T-helper 2 cell treated with Interferon-gamma antibody and Interleukin-4, amounts not matched to agents 5 μg/mL and 100 μg/mL, for 36 hours (primary cell): ENCODE data around the gene ZNF22.
A peak's percentile ranks its signal among the peaks of the same experiment; 100 is the strongest.

Experiments used
- DNase-seq: peaks from one replicate; pipeline ENCODE4 v3.0.0; 2021; ENCODE audit warnings: low spot score
- H3K27ac Mint-ChIP-seq: one replicate; pipeline ENCODE4 v1.8.0; 2021; ENCODE audit warnings: mild to moderate bottlenecking, mixed read lengths
- H3K27me3 Mint-ChIP-seq: one replicate; pipeline ENCODE4 v1.8.0; 2021; ENCODE audit warnings: low read depth, mixed read lengths
- H3K36me3 Mint-ChIP-seq: one replicate; pipeline ENCODE4 v1.8.0; 2021; ENCODE audit warnings: low read depth, mixed read lengths
- H3K4me1 Mint-ChIP-seq: one replicate; pipeline ENCODE4 v1.8.0; 2021; ENCODE audit warnings: low read depth, mixed read lengths
- H3K4me3 Mint-ChIP-seq: one replicate; pipeline ENCODE4 v1.8.0; 2022; ENCODE audit warnings: mild to moderate bottlenecking, moderate library complexity, mixed read lengths
- H3K9me3 Mint-ChIP-seq: one replicate; pipeline ENCODE4 v1.8.0; 2021; ENCODE audit warnings: mixed read lengths

Gene ZNF22

DNA sequence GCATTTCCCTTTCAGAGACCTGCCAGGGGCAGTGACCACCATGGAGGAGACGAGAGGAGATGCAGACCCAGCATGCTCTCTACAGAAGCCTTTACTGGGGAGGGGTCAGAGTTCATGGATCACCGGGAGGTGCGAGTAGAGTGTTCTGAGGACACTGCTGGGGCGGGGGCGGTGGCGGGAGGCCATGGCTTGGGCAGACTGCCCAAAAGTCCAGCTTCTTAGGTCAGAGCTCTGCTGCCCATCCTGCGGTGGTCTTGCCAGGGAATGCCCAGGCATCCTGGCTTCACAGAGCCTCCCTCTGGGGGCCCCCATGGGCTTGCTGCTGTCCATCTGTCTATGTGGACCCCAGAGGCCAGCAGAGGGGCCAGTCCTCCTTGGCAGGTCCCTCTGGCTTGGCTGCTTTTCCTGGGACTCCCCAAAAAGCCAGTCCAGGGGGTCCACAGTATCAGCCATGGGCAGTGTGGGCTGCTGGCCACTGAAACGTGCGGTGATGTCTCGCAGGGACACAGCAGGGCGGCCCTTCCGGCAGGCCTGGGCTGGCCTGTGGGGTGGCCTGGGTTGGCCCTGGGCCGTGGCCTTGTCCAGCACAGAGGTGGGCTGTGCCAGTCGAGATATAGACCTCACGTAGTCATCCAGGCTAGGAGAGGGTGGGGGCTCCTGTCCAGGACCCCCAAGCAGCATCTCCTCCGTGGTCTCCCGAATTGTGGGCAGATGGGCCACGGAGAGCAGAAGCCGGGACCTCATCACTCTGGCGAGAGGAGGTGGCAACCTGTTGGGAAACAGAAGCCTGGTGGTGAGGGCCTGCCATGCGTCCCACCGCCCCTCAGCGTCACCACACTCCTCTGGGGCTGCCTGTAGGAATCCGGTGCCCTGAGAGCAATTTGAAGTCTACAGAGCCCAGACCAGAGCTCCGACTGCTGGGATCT is 23.2 kb upstream of the ZNF22 start:
- no peaks in the 10 kb centered on the region for H3K9me3 Mint-ChIP-seq
- H3K36me3 Mint-ChIP-seq: no peaks in the 10 kb centered on the region
- DNase-seq: no peak
- H3K4me1 Mint-ChIP-seq: peaks cover 25% of the 10 kb centered on the region
- no peak overlapping the region for H3K4me3 Mint-ChIP-seq
- H3K27ac Mint-ChIP-seq: no peak overlapping the region
- H3K27me3 Mint-ChIP-seq: no peaks in the 10 kb centered on the region

DNA sequence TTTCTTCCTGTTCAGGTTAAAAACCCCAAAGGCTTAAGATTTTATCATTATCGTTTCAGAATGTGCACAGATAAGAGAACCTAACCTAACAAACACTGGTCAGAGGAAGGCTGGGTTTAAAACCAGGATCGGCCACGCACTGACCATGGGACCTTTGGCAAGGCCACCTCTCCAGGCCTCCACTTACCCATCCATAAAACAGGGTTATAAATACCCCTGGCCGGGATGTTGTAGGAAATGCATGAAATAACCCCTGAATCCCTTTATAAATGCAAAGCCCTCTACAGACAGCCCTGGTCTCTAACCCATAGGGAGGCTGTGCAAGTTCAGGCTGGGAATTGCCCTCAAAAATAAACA is 22.5 kb upstream of the ZNF22 start:
- no peaks in the 10 kb centered on the region for H3K36me3 Mint-ChIP-seq
- H3K4me1 Mint-ChIP-seq: peaks cover 25% of the 10 kb centered on the region
- peak overlapping the region; percentile 20 for H3K27ac Mint-ChIP-seq
- DNase-seq: no peak
- peak overlapping the region; percentile 48 for H3K4me3 Mint-ChIP-seq
- no peaks in the 10 kb centered on the region for H3K27me3 Mint-ChIP-seq
- no peaks in the 10 kb centered on the region for H3K9me3 Mint-ChIP-seq

- Mint-ChIP-seq H3K36me3 (no peaks in the 10 kb centered on the region), H3K9me3 (no peaks in the 10 kb centered on the region), H3K27me3 (no peaks in the 10 kb centered on the region), H3K4me1 (peaks cover 20% of the 10 kb centered on the region), H3K27ac (peak within 1 kb of the TSS; percentile 20), H3K4me3 (peak within 1 kb of the TSS; percentile 48)
- DNase-seq: no peak
These were observed 22.0 kb upstream of the ZNF22 start, which contains the start of gene DEPP1 for GRCh38 chr10:44978570-44979280. DEPP1 (minus strand) TSS chr10:44978809; CDS start chr10:44978030, 779 bp downstream.

DNA sequence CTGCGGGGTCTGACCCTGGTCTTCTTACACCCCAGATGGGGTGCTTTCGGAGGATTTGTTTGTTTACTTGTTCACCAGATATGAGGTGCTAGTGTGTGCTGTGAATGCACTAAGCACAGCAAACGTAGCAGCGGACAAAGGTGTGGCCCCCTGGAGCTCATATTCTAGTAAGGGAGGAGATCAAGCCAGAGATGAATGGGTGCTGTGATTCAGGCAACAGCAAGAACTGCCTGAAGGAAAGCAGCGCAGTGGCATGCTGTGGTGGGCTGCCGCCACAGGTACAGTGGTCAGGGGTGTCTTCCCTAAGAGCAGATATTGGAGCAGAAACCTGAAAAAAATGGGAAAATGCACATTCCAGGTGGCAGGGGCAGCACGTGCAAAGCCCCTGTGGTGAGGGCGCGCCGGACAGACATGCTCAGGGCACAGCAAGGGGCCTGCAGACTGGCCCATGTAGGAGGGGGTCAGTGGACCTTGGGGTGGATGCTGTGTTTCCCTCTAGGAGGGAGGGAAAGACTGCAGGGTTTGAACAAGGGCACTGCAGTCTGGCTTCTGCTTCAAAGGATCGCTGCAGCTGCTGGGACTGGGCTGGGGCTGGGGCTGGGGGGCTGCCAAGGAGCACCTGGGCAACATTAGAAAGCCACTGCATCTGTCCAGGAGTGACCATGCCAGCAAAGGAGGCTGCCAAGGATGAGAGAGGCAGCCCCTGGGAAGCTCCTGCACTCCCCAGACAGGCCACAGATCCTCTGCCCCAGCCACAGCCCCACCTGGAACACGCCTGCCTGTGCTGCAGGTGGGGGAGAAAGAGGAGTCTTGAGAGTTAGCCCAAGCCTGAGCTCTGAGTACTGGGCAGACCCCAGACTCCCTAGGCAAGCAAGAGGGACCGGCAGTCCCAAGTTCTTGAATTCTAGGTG is 21.2 kb upstream of the ZNF22 start:
- Mint-ChIP-seq H3K9me3 (no peaks in the 10 kb centered on the region), H3K27ac (no peak overlapping the region), H3K4me1 (peaks cover 20% of the 10 kb centered on the region), H3K36me3 (no peaks in the 10 kb centered on the region), H3K4me3 (no peak overlapping the region), H3K27me3 (no peaks in the 10 kb centered on the region)
- DNase-seq: no peak

DNA sequence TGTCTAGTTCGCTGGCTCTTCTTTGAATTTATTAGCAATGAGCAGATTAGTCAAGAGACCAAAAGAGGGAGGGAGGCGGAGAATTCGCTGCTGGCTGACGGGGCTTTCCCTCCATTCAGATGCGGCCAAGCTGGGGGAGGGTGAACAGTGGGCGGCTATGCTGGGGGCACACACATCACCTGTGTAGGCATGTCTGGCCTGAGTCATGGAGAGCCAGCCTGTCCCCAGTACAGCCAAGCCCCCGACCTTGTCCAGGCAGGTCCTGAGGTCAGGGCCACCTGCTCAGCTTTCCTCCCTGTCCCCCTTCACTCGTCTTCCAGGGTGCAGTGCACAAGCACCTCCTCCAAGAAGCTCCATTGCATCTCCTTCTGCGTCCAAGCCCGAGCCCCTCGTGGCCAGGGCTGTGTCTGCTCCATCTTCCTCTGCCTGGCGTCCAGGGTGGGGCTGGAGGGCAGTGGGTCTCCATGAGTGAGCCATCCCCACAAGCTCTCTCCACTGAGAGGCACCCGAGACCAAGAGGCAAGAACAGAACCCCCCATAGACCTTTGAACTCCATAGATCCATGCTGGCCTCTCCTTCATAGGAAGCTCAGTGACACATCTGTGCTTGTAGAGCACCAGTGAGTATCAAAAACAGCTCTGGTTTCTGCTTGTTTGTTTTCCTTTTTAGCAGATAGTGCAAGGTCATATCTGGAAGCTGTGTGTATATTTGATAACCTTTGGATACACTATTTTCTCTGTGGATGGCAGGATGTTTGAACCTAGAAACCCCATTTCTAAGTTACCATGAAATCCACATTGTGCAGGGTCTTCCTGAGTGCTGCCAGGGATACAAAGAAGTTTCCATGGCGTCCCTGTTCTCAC is 20.2 kb upstream of the ZNF22 start:
- DNase-seq: no peak
- peaks cover 20% of the 10 kb centered on the region for H3K4me1 Mint-ChIP-seq
- H3K9me3 Mint-ChIP-seq: no peaks in the 10 kb centered on the region
- H3K36me3 Mint-ChIP-seq: no peaks in the 10 kb centered on the region
- no peak overlapping the region for H3K4me3 Mint-ChIP-seq
- H3K27me3 Mint-ChIP-seq: no peaks in the 10 kb centered on the region
- no peak overlapping the region for H3K27ac Mint-ChIP-seq

GRCh38 chr10:44981172-44982113 is 19.3 kb upstream of the ZNF22 start:
- peaks cover 16% of the 10 kb centered on the region for H3K4me1 Mint-ChIP-seq
- peaks cover 3% of the 10 kb centered on the region for H3K27me3 Mint-ChIP-seq
- no peaks in the 10 kb centered on the region for H3K36me3 Mint-ChIP-seq
- no peaks in the 10 kb centered on the region for H3K9me3 Mint-ChIP-seq
- H3K4me3 Mint-ChIP-seq: no peak overlapping the region
- no peak overlapping the region for H3K27ac Mint-ChIP-seq
- DNase-seq: no peak

DNA sequence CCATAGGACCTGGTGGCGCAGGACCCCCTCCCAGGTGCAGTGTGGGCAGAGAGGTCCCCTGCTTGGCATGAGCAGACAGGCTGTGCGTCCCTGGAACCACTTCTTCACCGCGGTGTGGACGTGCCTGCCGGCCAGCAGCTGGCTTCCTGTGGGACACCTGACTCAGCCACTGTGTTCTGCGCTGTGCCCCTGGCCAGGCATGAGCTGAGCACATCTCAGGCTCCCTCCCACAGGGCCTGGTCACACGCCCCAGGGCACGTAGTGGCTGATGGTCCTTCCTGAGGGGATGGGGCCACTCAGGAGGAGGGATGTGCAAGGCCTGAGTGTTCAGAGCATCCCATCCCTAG is 18.6 kb upstream of the ZNF22 start:
- H3K27ac Mint-ChIP-seq: no peak overlapping the region
- H3K4me1 Mint-ChIP-seq: peaks cover 18% of the 10 kb centered on the region
- no peaks in the 10 kb centered on the region for H3K36me3 Mint-ChIP-seq
- peaks cover 4% of the 10 kb centered on the region for H3K27me3 Mint-ChIP-seq
- no peak overlapping the region for H3K4me3 Mint-ChIP-seq
- no peak for DNase-seq
- H3K9me3 Mint-ChIP-seq: no peaks in the 10 kb centered on the region

DNA sequence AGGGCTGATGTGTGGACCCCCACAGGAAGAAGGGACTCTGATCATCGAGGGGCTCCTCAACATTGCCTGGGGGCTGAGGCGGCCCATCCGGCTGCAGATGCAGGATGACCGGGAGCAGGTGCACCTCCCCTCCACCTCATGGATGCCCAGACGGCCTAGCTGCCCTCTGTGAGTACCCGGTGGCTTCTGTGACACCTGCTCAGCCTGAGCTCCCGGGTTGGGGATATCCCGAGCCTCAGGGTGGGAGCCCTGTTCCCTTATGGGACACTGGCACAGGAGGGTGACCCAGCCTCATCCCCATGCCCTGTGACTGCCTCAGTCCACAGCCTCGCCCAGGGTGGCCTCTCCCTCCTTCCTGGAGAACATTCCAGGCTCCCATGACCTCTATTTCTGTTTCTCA is 18.2 kb upstream of the ZNF22 start:
- Mint-ChIP-seq H3K27me3 (peaks cover 4% of the 10 kb centered on the region), H3K27ac (no peak overlapping the region), H3K4me1 (peaks cover 18% of the 10 kb centered on the region), H3K9me3 (no peaks in the 10 kb centered on the region), H3K4me3 (no peak overlapping the region), H3K36me3 (no peaks in the 10 kb centered on the region)
- no peak for DNase-seq

- Mint-ChIP-seq H3K9me3 (no peaks in the 10 kb centered on the region), H3K4me3 (no peak overlapping the region), H3K36me3 (no peaks in the 10 kb centered on the region), H3K27ac (no peak overlapping the region), H3K4me1 (peaks cover 16% of the 10 kb centered on the region), H3K27me3 (peaks cover 8% of the 10 kb centered on the region)
- no peak for DNase-seq
These were observed 17.4 kb upstream of the ZNF22 start for GRCh38 chr10:44983066-44983894.

DNA sequence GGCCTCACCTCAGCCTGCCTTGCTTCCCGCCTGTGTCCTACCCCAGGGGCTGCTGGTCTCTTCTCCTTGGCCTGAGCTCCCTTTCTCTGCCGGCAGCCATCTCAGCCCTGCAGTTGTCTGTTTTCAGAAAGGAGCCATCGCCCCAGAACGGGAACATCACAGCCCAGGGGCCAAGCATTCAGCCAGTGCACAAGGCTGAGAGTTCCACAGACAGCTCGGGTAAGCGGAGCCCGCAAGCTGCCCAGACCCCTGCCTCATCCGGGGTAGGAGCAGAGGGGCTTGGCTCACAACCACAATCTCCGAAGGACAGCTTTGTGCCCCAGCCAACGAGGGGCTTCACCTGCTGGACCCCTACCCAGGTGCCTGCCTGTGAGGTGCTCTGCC is 16.8 kb upstream of the ZNF22 start:
- Mint-ChIP-seq H3K27ac (no peak overlapping the region), H3K4me1 (peaks cover 10% of the 10 kb centered on the region), H3K27me3 (peaks cover 11% of the 10 kb centered on the region), H3K36me3 (no peaks in the 10 kb centered on the region), H3K4me3 (no peak overlapping the region), H3K9me3 (no peaks in the 10 kb centered on the region)
- no peak for DNase-seq

DNA sequence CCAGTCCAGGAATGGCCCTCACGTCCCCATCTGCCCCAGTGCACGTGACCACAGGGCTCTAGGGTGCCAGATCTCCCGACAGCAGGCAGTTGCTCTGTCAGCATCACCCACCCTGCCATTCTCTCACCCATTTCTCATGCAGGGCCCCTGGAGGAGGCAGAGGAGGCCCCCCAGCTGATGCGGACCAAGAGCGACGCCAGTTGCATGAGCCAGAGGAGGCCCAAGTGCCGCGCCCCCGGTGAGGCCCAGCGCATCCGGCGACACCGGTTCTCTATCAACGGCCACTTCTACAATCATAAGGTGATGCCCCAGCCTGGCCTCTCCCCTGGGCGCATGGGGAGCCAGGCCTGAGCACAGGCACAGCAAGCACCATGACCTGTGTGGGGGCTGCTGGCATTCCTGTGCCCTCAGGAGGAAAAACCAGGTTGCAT is 16.0 kb upstream of the ZNF22 start:
- Mint-ChIP-seq H3K4me3 (no peak overlapping the region), H3K4me1 (peaks cover 10% of the 10 kb centered on the region), H3K36me3 (no peaks in the 10 kb centered on the region), H3K9me3 (no peaks in the 10 kb centered on the region), H3K27me3 (peaks cover 11% of the 10 kb centered on the region), H3K27ac (no peak overlapping the region)
- no peak for DNase-seq
